IPS DF 4.7 (cell line): ENCODE data around the gene PPL.

Experiments used
- DNase-seq: peaks from one replicate; pipeline ENCODE4 v3.0.0-alpha.2; 2013; ENCODE audit warnings: low spot score; ENCODE audit errors: extremely low read depth

Gene PPL

DNA sequence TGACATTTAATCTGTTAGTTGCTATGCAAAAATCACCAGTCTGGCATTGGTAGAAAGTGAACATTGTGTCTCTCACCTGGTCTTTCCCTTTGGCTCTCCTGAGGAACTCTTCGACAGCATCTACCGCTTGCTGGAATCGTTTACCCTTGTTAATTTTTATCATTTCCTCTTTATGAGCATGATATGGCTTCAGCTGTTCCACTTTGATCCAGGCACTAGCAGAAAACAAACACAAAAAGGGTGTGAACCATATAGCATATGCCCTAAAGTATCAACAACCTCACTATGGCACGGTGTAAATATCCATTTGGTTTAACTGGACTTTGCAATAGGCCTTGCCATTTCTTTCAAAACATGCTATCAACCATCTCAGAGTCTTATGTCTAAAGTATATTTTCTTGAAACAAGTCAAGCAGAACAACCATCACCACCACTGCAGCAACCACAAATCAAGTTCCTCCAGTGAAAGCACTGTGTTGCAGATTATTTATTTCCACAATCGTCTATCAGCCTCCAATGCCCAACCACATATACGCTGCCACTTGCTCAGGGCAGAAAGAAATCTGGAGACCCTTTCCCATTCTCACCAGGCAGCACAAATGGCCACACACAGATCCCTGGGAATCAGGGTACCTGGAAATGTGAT lies 104.1 kb downstream of the PPL start:
- DNase-seq = no peak
